Hematopoietic multipotent progenitor cell treated with erythropoietin and hydrocortisone succinate and interleukin-3 and kit ligand, for 17 days (in vitro differentiated cells): ENCODE measurements around the gene ARHGAP25.

Experiments used
- DNase-seq: peaks from one replicate; pipeline ENCODE4 v3.0.0-alpha.2; 2015; ENCODE audit warnings: low spot score

The ARHGAP25 gene, protein sequence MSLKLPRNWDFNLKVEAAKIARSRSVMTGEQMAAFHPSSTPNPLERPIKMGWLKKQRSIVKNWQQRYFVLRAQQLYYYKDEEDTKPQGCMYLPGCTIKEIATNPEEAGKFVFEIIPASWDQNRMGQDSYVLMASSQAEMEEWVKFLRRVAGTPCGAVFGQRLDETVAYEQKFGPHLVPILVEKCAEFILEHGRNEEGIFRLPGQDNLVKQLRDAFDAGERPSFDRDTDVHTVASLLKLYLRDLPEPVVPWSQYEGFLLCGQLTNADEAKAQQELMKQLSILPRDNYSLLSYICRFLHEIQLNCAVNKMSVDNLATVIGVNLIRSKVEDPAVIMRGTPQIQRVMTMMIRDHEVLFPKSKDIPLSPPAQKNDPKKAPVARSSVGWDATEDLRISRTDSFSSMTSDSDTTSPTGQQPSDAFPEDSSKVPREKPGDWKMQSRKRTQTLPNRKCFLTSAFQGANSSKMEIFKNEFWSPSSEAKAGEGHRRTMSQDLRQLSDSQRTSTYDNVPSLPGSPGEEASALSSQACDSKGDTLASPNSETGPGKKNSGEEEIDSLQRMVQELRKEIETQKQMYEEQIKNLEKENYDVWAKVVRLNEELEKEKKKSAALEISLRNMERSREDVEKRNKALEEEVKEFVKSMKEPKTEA

GRCh38 chr2:68734688-68735525, at the start of gene ARHGAP25:
Gene ARHGAP25 (plus strand): TSS chr2:68734811. CDS start chr2:68735200, 389 bp downstream.
- no peak for DNase-seq

DNA sequence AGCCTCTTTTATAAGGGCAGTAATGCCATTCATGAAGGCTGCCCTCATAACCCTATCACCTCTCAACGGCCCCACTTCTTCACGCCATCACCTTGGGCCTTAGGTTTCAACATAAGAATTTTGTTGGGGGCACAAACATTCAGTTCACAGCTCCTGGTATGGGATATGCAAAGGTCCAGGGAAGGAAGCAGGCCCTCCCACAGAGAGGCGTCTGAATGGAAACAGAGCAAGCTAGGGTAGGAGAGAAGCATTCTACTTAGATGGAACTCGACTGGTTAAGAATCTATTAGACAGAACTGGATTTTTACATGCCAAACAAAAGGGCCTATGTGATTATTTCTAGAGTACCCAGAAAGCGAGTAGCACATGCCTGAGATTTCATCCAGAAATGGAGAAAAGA, 48.4 kb upstream of the ARHGAP25 start:
- no peak for DNase-seq

DNA sequence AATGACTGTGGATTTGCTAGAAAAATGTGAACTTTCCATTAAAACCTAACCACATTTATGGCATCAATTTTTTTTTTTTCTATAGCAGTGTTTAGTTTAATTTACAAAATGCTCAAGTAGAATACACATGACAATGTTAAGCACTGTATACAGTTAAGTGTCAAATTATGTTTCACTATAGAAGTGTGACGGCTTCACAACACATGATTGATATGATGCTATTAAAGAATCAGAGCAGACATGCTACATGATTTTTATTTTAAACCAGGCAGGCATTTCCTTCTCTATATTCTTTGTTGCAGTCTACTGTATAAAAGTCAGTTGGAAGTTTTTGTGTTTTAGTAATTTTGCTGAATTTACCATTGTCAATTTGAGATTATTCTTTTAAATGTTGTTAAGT, 47.6 kb upstream of the ARHGAP25 start:
- no peak for DNase-seq

- DNase-seq: no peak
Observed at GRCh38 chr2:68689553-68690537, 44.8 kb upstream of the ARHGAP25 start.

GRCh38 chr2:68690851-68691250, 43.8 kb upstream of the ARHGAP25 start:
- DNase-seq: no peak

GRCh38 chr2:68692511-68692910, 42.1 kb upstream of the ARHGAP25 start:
- DNase-seq: no peak

GRCh38 chr2:68693951-68694350, 40.7 kb upstream of the ARHGAP25 start:
- DNase-seq: no peak

GRCh38 chr2:68695971-68696370, 38.6 kb upstream of the ARHGAP25 start:
- DNase-seq: no peak

- no peak for DNase-seq
Observed at GRCh38 chr2:68696554-68696953, 38.1 kb upstream of the ARHGAP25 start.

DNA sequence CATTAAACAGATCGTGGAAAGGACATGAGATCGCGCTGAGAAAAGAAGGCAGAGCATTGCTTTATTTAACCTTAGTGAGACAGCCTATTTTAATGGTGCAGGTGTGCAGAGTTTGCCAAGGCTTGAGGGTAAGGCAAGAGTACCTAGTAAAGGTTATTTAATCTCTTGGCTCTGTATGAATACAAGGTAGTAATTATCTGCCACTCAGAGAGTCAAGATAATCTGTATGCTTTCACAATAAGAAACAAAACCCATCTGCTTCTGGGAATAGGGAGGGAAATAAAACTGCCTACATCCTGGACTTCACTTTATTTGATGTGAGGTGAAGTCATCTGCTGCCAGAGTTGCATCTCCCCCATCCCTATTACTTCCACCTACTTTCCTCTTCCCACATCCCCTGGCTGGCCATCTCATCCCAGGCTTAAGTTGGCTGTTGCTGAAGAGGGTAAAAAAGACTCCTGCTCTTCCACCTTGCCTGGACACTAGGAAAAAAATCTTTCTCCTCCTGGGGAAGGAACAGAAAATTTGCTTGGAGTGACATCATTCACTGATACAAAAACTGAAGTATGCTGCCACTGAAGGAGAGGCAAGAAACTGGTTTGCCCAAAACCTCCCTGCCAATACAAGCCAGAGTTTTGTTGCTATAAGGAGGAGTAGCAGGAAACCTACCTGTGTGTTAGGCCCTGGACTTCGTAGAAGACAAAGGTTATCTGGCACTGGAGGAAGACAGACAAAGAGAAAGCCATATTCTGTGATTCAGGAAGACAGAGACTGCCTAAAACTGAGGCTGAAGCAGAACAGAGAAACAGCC, 35.8 kb upstream of the ARHGAP25 start:
- DNase-seq: no peak

GRCh38 chr2:68700560-68700959, 34.1 kb upstream of the ARHGAP25 start:
- DNase-seq: no peak

- DNase-seq: no peak
Observed at GRCh38 chr2:68706637-68707036, 28.0 kb upstream of the ARHGAP25 start.

GRCh38 chr2:68708629-68709028, 26.0 kb upstream of the ARHGAP25 start:
- DNase-seq: no peak

- peak; percentile 27 for DNase-seq
Observed at GRCh38 chr2:68709421-68709911, 25.1 kb upstream of the ARHGAP25 start.

- no peak for DNase-seq
Observed at GRCh38 chr2:68710336-68710735, 24.3 kb upstream of the ARHGAP25 start.

DNA sequence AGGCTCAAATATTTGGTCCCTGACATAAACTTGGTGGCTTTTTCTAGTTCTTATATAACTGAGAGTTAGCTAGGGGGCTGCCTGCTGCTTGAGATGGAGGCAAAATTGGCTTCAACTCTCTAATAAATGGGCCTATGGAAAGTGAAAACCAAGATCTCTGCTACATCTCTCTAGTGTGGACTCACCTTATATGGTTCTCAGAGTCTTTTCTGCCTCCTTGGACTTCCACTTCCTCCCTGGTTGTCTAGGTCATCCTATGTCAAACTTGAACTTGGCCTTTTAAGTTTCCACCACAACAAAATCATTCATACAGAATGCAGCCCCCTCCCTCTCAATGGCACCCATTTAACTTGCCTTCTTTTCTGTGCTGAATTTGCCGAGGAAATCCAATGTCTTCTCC, 23.9 kb upstream of the ARHGAP25 start:
- DNase-seq: no peak

GRCh38 chr2:68714866-68715265, 19.7 kb upstream of the ARHGAP25 start:
- no peak for DNase-seq

GRCh38 chr2:68715353-68716041, 19.1 kb upstream of the ARHGAP25 start:
- peak; percentile 70 for DNase-seq

- no peak for DNase-seq
Observed at GRCh38 chr2:68716604-68717304, 17.9 kb upstream of the ARHGAP25 start.
